Measurements from ENCODE around the gene SERPINH1. TPM values are rescaled to one million over a fixed set of nuclear protein-coding genes. Genes with fewer than 3 reads are reported as not detected.

The SERPINH1 gene
- total RNA-seq, 1 experiment from 2014 or later, result 58.8 TPM

GRCh38 chr11:75525433-75526191, 36.4 kb upstream of the SERPINH1 start, which contains the start of gene GDPD5:
GDPD5 (minus strand) TSS chr11:75525941; CDS start chr11:75477735, 48,206 bp downstream.
- Mint-ChIP-seq H3K27me3 (ENCODE audit: unreplicated experiment) (peaks cover 57% of the 10 kb centered on the region), H3K27ac (ENCODE audit: unreplicated experiment) (peak within 1 kb of the TSS; percentile 35), H3K4me1 (ENCODE audit: low read depth, unreplicated experiment) (no peaks in the 10 kb centered on the region), H3K9me3 (ENCODE audit: low read depth, unreplicated experiment) (no peaks in the 10 kb centered on the region), H3K4me3 (ENCODE audit: low read depth, unreplicated experiment) (peak within 1 kb of the TSS; percentile 66), H3K36me3 (ENCODE audit: insufficient read depth, unreplicated experiment) (peaks cover 10% of the 10 kb centered on the region)
- TF ChIP-seq CTCF (IDR thresholded peaks at IDR 0.05; ENCODE audit: unreplicated experiment), result peak; percentile 34
- DNase-seq, result peak; percentile 84
- intact Hi-C loops (cut with micrococcal nuclease; ENCODE audit: unreplicated experiment), result no loop called here
- no TSS peak for BruUV-seq (replicated peaks)
- CTCF ChIA-PET, result no interaction called here

GRCh38 chr11:75526192-75526541, 35.9 kb upstream of the SERPINH1 start:
- H3K27ac Mint-ChIP-seq (ENCODE audit: unreplicated experiment), result peak overlapping the region; percentile 35
- no peaks in the 10 kb centered on the region for H3K4me1 Mint-ChIP-seq (ENCODE audit: low read depth, unreplicated experiment)
- DNase-seq, result no peak

DNA sequence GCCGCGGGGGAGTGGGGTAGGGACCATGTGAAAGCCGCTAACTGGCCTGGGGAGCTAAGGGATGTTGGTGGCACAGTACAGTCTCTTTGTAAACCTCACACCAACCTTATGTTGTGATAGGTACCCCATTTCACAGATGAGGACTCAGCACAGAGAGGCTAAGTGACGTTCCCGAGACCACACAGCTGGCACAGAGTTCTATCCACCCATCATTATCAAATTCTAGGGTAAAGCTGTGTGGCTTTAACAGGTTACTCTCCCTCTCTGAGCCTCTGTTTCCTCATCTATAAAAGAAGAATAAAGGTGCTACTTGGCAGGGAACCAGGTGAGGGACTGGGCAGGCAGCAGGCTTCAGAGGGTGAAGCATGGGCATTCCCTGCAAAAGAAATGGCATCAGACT, 34.9 kb upstream of the SERPINH1 start:
- H3K4me1 Mint-ChIP-seq (ENCODE audit: low read depth, unreplicated experiment), result no peaks in the 10 kb centered on the region
- intact Hi-C loops (cut with micrococcal nuclease; ENCODE audit: unreplicated experiment), result no loop called here

More at GRCh38 chr11:75526192-75526541, 35.9 kb upstream of the SERPINH1 start:
- CTCF ChIA-PET, result no interaction called here
- Mint-ChIP-seq H3K9me3 (ENCODE audit: low read depth, unreplicated experiment) (no peaks in the 10 kb centered on the region), H3K27me3 (ENCODE audit: unreplicated experiment) (peaks cover 57% of the 10 kb centered on the region), H3K4me3 (ENCODE audit: low read depth, unreplicated experiment) (peak overlapping the region; percentile 66), H3K36me3 (ENCODE audit: insufficient read depth, unreplicated experiment) (peaks cover 10% of the 10 kb centered on the region)
- intact Hi-C loops (cut with micrococcal nuclease; ENCODE audit: unreplicated experiment), result no loop called here
- no TSS peak for BruUV-seq (replicated peaks)
- TF ChIP-seq CTCF (IDR thresholded peaks at IDR 0.05; ENCODE audit: unreplicated experiment), result no peak

More for the DNA sequence above, 34.9 kb upstream of the SERPINH1 start:
- Mint-ChIP-seq H3K27me3 (ENCODE audit: unreplicated experiment) (peaks cover 57% of the 10 kb centered on the region), H3K27ac (ENCODE audit: unreplicated experiment) (no peak overlapping the region), H3K36me3 (ENCODE audit: insufficient read depth, unreplicated experiment) (peaks cover 10% of the 10 kb centered on the region), H3K9me3 (ENCODE audit: low read depth, unreplicated experiment) (no peaks in the 10 kb centered on the region), H3K4me3 (ENCODE audit: low read depth, unreplicated experiment) (peak overlapping the region; percentile 66)
- no peak for TF ChIP-seq CTCF (IDR thresholded peaks at IDR 0.05; ENCODE audit: unreplicated experiment)
- BruUV-seq (replicated peaks), result TSS peak; percentile 61
- CTCF ChIA-PET, result no interaction called here
- no peak for DNase-seq

Measured in Calu3 (cell line).